Sigmoid colon (tissue), 7 donors: Measurements from ENCODE around the gene EML6. TPM values are rescaled to one million over a fixed set of nuclear protein-coding genes. Genes with fewer than 3 reads are reported as not detected.

Experiments used
- DNase-seq: peaks from one replicate; pipeline ENCODE4 v3.0.0-alpha.2; 2019
- H3K27ac ChIP-seq, 4 donors: fragments of 200-600 bp; sonication (generic); one replicate each; pipeline ENCODE4 v1.5.1; 2016 to 2019; ENCODE audit warnings: mild to moderate bottlenecking in 1 of 4
- H3K27me3 ChIP-seq, 3 donors: fragments of 200-600 bp; sonication (generic); one replicate each; pipeline ENCODE4 v1.5.1; 2019; ENCODE audit warnings: mild to moderate bottlenecking in 1 of 3
- H3K36me3 ChIP-seq, 4 donors: fragments of 200-600 bp; sonication (generic); one replicate each; pipeline ENCODE4 v1.5.1; 2016 to 2019
- H3K4me1 ChIP-seq, 4 donors: fragments of 200-600 bp; sonication (generic); one replicate each; pipeline ENCODE4 v1.5.1; 2017 to 2019
- H3K4me3 ChIP-seq, 4 donors: fragments of 200-600 bp; sonication (generic); one replicate each; pipeline ENCODE4 v1.5.1; 2017 to 2019; ENCODE audit warnings: mild to moderate bottlenecking in 2 of 4, moderate library complexity in 1 of 4
- H3K9me3 ChIP-seq, 4 donors: fragments of 200-600 bp in 3 of 4; sonication (generic) in 3 of 4; one replicate each; pipeline versions ENCODE4 v1.5.1 to v1.6.1; 2013 to 2019
- CTCF ChIP-seq, 4 experiments: fragments of 450-650 bp in 3 of 4; fragments of 200-600 bp in 1 of 4; IDR thresholded peaks; one replicate each; pipeline ENCODE4 v1.5.1; 2016 to 2019; ENCODE audit warnings: antibody characterized with exemption in 4 of 4, mild to moderate bottlenecking in 3 of 4, moderate library complexity in 2 of 4
- EP300 ChIP-seq, 4 donors: sonication (generic); formaldehyde crosslinking; IDR thresholded peaks; one replicate each; pipeline ENCODE4 v1.6.1; 2017; ENCODE audit warnings: antibody characterized with exemption in 4 of 4
- POLR2A ChIP-seq, 2 donors: fragments of 450-650 bp; IDR thresholded peaks; one replicate each; pipeline ENCODE4 v1.6.1; 2016; ENCODE audit warnings: antibody characterized with exemption in 2 of 2, mild to moderate bottlenecking in 2 of 2, moderate library complexity in 2 of 2
- POLR2AphosphoS5 ChIP-seq, 4 donors: sonication (generic); formaldehyde crosslinking; IDR thresholded peaks; one replicate each; pipeline ENCODE4 v1.6.1; 2017; ENCODE audit warnings: antibody characterized with exemption in 4 of 4
- WGBS, 2 donors: extraction: QIAGEN DNeasy Blood & Tissue Kit; methylation state at CpG; one replicate each; pipeline ENCODE4 v1.1.7; 2013; 5-methylcytosine and 5-hydroxymethylcytosine counted together
- intact Hi-C: fragments of 100-400 bp; cut with DNase I; formaldehyde crosslinking; loops from one replicate; pipeline ENCODE4 v1.15.1; 2023
- polyA plus RNA-seq, 3 donors: library from polyadenylated mRNA; stranded (reverse); fragments of 200-250 nt; gene quantifications; one replicate each; pipeline ENCODE4 v1.2.3, GENCODE V29; 2013
- total RNA-seq, 4 donors: library from RNA; depleted of rRNA; stranded (reverse); fragments of >200 nt; gene quantifications; one replicate each; pipeline ENCODE4 v1.1.0, GENCODE V29; 2016
- donor health status: healthy with polysubstance abuse.
- donor health status: Bipolar disorder and iron deficiency.
- donor health status: healthy.

The EML6 gene
- total and polyA plus RNA-seq, 7 donors = 0.46 to 2.2 (median 1.2) TPM

GRCh38 chr2:54864096-54864495 is 140.6 kb downstream of the EML6 start:
- H3K27ac ChIP-seq = no peak overlapping the region
- no peak overlapping the region for H3K4me3 ChIP-seq
- peaks cover 0 to 2% (median 0%) of the 10 kb centered on the region in 4 donors for H3K9me3 ChIP-seq
- no peak for DNase-seq
- intact Hi-C loops = no loop called here
- no peaks in the 10 kb centered on the region for H3K4me1 ChIP-seq
- no peaks in the 10 kb centered on the region for H3K36me3 ChIP-seq
- 89 to 91% methylated on average over 1 of the region's 1 CpG for WGBS, 2 donors
- TF ChIP-seq POLR2AphosphoS5 (IDR thresholded peaks at IDR 0.05) = no peak
- no peaks in the 10 kb centered on the region for H3K27me3 ChIP-seq

GRCh38 chr2:54864727-54865126 is 141.3 kb downstream of the EML6 start:
- Histone ChIP-seq H3K4me3 (no peak overlapping the region), H3K27me3 (no peaks in the 10 kb centered on the region), H3K9me3 (peaks cover 0 to 2% (median 0%) of the 10 kb centered on the region in 4 donors), H3K4me1 (no peaks in the 10 kb centered on the region), H3K36me3 (no peaks in the 10 kb centered on the region), H3K27ac (no peak overlapping the region)
- TF ChIP-seq POLR2A (IDR thresholded peaks at IDR 0.05) (no peak), CTCF (IDR thresholded peaks at IDR 0.05) (no peak), POLR2AphosphoS5 (IDR thresholded peaks at IDR 0.05) (no peak), EP300 (IDR thresholded peaks at IDR 0.05) (no peak)
- intact Hi-C loops = no loop called here
- DNase-seq = no peak
- WGBS, 2 donors = 93 to 95% methylated on average over 5 of the region's 5 CpGs

GRCh38 chr2:54866179-54866578 is 142.7 kb downstream of the EML6 start:
- no peak for DNase-seq
- 49 to 71% methylated on average over 2 of the region's 2 CpGs for WGBS, 2 donors
- Histone ChIP-seq H3K27ac (no peak overlapping the region), H3K27me3 (no peaks in the 10 kb centered on the region), H3K4me3 (no peak overlapping the region), H3K9me3 (peaks cover 0 to 2% (median 0%) of the 10 kb centered on the region in 4 donors), H3K4me1 (no peaks in the 10 kb centered on the region), H3K36me3 (no peaks in the 10 kb centered on the region)
- intact Hi-C loops = no loop called here
- TF ChIP-seq EP300 (IDR thresholded peaks at IDR 0.05) (no peak), CTCF (IDR thresholded peaks at IDR 0.05) (no peak), POLR2AphosphoS5 (IDR thresholded peaks at IDR 0.05) (no peak), POLR2A (IDR thresholded peaks at IDR 0.05) (no peak)

GRCh38 chr2:54866868-54867267 is 143.4 kb downstream of the EML6 start:
- Histone ChIP-seq H3K9me3 (peaks cover 0 to 2% (median 0%) of the 10 kb centered on the region in 4 donors), H3K36me3 (no peaks in the 10 kb centered on the region), H3K4me1 (no peaks in the 10 kb centered on the region), H3K27ac (no peak overlapping the region), H3K4me3 (no peak overlapping the region), H3K27me3 (no peaks in the 10 kb centered on the region)
- intact Hi-C loops = no loop called here
- DNase-seq = no peak
- WGBS, 2 donors = 48 to 74% methylated on average over 5 of the region's 5 CpGs
- TF ChIP-seq CTCF (IDR thresholded peaks at IDR 0.05) (no peak), EP300 (IDR thresholded peaks at IDR 0.05) (no peak), POLR2AphosphoS5 (IDR thresholded peaks at IDR 0.05) (no peak), POLR2A (IDR thresholded peaks at IDR 0.05) (no peak)

- WGBS, 2 donors = 79 to 91% methylated on average over 2 of the region's 2 CpGs
- intact Hi-C loops = no loop called here
- no peak for TF ChIP-seq EP300 (IDR thresholded peaks at IDR 0.05)
- no peak for TF ChIP-seq CTCF (IDR thresholded peaks at IDR 0.05)
- H3K27ac ChIP-seq = no peak overlapping the region
- no peak for DNase-seq
- H3K4me3 ChIP-seq = no peak overlapping the region
- no peaks in the 10 kb centered on the region for H3K36me3 ChIP-seq
- H3K9me3 ChIP-seq = peaks cover 0 to 2% (median 0%) of the 10 kb centered on the region in 4 donors
- H3K4me1 ChIP-seq = no peaks in the 10 kb centered on the region
- H3K27me3 ChIP-seq = no peaks in the 10 kb centered on the region
These were observed 144.0 kb downstream of the EML6 start for GRCh38 chr2:54867457-54867856.
